Large intestine (tissue), 3 donors: ENCODE data around the gene LAMP1. TPM values are rescaled to one million over a fixed set of nuclear protein-coding genes. Genes with fewer than 3 reads are reported as not detected.

Source experiments
- DNase-seq, 2 donors: peaks; one replicate each; pipeline versions ENCODE4 v3.0.0 to v3.0.0-alpha.2; 2013
- H3K27ac ChIP-seq: one replicate; pipeline ENCODE4 v1.5.1; 2013; ENCODE audit warnings: low read length
- H3K27me3 ChIP-seq: 2 replicates; pipeline ENCODE4 v1.6.1; 2013; ENCODE audit warnings: low read length; ENCODE audit not compliant: control insufficient read depth, insufficient read depth
- H3K36me3 ChIP-seq: 2 replicates; pipeline ENCODE4 v1.6.1; 2013; ENCODE audit warnings: low read length; ENCODE audit not compliant: control insufficient read depth, insufficient read depth
- H3K4me1 ChIP-seq: one replicate; pipeline ENCODE4 v1.6.1; 2013; ENCODE audit warnings: low read length; ENCODE audit not compliant: control insufficient read depth, insufficient read depth
- H3K4me3 ChIP-seq: one replicate; pipeline ENCODE4 v1.5.1; 2013; ENCODE audit warnings: low read length
- H3K9me3 ChIP-seq: one replicate; pipeline ENCODE4 v1.6.1; 2013; ENCODE audit warnings: mild to moderate bottlenecking, low read depth, low read length, moderate library complexity; ENCODE audit not compliant: control insufficient read depth
- WGBS: methylation state at CpG from one replicate; pipeline ENCODE4 v1.1.5; 2013; ENCODE audit warnings: low lambda C conversion rate; ENCODE audit not compliant: insufficient coverage; 5-methylcytosine and 5-hydroxymethylcytosine counted together
- polyA plus RNA-seq: library from polyadenylated mRNA; unstranded; fragments of 120-200 nt; gene quantifications from one replicate; pipeline ENCODE4 v1.2.1, GENCODE V29; 2013

The LAMP1 gene
- polyA plus RNA-seq, 1 donor, result 215 TPM

GRCh38 chr13:113351514-113352026 lies 54.5 kb downstream of the LAMP1 start:
- H3K4me1 ChIP-seq, result peaks cover 5% of the 10 kb centered on the region
- no peak overlapping the region for H3K27ac ChIP-seq
- 100% methylated on average over 1 of the region's 17 CpGs for WGBS
- peaks cover 64% of the 10 kb centered on the region for H3K36me3 ChIP-seq
- DNase-seq, result no peak
- H3K4me3 ChIP-seq, result no peak overlapping the region
- H3K9me3 ChIP-seq, result peaks cover 21% of the 10 kb centered on the region
- no peaks in the 10 kb centered on the region for H3K27me3 ChIP-seq

DNA sequence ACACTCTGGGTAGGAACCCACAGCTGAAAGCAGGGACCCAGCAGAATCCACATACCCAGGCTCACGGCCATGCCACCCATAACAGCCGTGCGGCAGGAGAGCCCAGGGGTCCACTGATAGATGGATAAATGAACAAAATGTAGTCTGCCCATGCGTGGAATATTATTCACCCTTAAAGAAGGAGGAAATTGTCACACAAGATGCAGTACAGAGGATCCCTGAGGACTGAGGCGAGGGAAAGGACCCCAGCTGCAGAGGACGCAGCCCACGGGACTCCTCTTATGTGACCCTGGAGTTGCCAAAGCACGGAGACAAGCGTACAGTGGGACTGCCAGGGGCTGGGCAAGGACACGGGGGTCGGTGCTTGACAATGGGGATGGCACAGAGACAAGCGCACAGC lies 56.2 kb downstream of the LAMP1 start:
- peaks cover 14% of the 10 kb centered on the region for H3K4me1 ChIP-seq
- WGBS, result no CpG with 5 or more reads among the region's 12 CpGs
- DNase-seq, result no peak
- no peaks in the 10 kb centered on the region for H3K27me3 ChIP-seq
- peaks cover 17% of the 10 kb centered on the region for H3K9me3 ChIP-seq
- H3K4me3 ChIP-seq, result no peak overlapping the region
- H3K36me3 ChIP-seq, result peaks cover 56% of the 10 kb centered on the region
- no peak overlapping the region for H3K27ac ChIP-seq

DNA sequence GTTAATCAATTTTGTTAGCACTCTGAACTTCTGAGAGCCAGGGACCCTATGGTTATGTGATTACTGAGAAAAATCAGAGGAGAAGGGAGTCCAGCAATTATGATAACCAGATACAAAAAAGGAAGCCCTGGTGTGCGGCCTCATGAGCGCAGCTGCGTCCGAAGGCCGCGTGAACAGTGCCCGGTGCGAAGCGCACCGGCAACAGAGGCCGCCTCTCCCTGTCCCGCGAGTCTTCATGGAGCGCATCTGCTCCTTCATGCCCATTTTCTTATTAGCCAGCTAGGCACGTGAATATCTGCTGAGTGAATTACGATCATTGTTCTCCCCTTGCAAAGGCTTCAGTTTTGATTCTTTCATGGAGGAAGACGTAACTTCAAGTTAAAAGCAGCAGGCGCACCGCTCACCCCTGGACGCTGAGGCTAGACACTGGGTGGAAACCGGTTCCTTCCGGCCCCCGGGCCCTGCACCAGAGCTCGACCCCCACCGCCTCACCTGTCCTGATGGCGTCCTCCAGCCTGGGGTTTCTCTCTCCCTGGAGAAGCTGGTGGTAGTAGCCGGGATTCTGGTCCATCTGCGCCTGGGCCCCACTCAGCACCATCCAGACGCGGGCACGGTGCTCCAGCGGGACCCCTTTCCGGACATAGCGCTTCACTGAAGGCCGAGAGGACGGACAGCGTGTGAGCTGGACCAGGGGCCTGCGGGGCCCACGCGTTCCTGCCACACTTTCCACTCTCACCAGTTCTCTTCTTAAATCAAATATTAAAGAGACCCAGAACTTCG lies 58.0 kb downstream of the LAMP1 start:
- H3K36me3 ChIP-seq, result peaks cover 46% of the 10 kb centered on the region
- WGBS, result no CpG with 5 or more reads among the region's 41 CpGs
- no peaks in the 10 kb centered on the region for H3K27me3 ChIP-seq
- H3K27ac ChIP-seq, result no peak overlapping the region
- H3K4me3 ChIP-seq, result no peak overlapping the region
- DNase-seq, result no peak
- peaks cover 29% of the 10 kb centered on the region for H3K4me1 ChIP-seq
- H3K9me3 ChIP-seq, result peaks cover 13% of the 10 kb centered on the region

DNA sequence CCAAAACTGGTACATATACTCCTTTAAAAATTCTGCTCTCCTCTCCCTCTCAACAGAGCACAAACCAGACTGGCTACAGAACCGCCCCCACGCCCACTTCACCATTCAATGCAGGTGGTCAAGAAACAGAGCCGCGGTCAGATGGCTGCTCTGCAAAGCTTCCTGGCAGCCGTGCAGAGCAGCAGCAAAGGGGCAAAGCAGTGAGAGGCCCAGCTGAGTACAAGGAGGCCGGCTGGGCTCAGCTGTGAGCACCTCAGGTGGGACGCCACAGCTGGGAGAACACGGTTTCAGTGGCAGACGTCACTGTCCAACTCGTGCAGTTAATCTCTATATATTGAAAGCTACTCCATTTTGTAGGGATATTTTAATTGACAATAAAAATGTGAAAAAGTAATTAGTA lies 58.6 kb downstream of the LAMP1 start:
- DNase-seq, result no peak
- Histone ChIP-seq H3K27me3 (no peaks in the 10 kb centered on the region), H3K4me1 (peaks cover 34% of the 10 kb centered on the region), H3K36me3 (peaks cover 46% of the 10 kb centered on the region), H3K9me3 (peaks cover 13% of the 10 kb centered on the region), H3K4me3 (no peak overlapping the region), H3K27ac (peak overlapping the region; percentile 82)
- WGBS, result no CpG with 5 or more reads among the region's 10 CpGs

DNA sequence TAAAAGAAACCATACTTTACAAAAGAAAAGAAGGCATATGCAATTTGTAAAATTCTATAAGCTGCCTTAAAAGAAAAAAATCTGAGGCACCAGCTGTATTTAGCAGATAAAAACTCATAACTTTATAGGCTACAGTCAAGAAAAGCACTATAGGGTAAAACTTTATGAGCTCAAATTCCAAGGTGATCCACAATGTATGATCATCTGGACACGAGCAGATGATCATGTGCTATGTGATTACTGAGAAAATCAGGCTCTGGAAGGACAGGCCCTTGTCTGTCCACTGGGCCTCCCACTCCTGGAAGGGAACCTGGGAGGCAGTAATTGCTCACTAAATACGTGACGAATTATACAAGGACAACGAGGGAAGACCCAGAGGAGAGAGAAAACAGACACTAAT lies 59.6 kb downstream of the LAMP1 start:
- Histone ChIP-seq H3K4me3 (no peak overlapping the region), H3K36me3 (peaks cover 36% of the 10 kb centered on the region), H3K4me1 (peaks cover 35% of the 10 kb centered on the region), H3K27ac (peak overlapping the region; percentile 82), H3K27me3 (no peaks in the 10 kb centered on the region), H3K9me3 (peaks cover 13% of the 10 kb centered on the region)
- no CpG with 5 or more reads among the region's 4 CpGs for WGBS
- DNase-seq, result peak; percentile 63 to 88

- peak overlapping the region; percentile 4 for H3K27ac ChIP-seq
Measured at GRCh38 chr13:113357529-113357928, 60.5 kb downstream of the LAMP1 start.

DNA sequence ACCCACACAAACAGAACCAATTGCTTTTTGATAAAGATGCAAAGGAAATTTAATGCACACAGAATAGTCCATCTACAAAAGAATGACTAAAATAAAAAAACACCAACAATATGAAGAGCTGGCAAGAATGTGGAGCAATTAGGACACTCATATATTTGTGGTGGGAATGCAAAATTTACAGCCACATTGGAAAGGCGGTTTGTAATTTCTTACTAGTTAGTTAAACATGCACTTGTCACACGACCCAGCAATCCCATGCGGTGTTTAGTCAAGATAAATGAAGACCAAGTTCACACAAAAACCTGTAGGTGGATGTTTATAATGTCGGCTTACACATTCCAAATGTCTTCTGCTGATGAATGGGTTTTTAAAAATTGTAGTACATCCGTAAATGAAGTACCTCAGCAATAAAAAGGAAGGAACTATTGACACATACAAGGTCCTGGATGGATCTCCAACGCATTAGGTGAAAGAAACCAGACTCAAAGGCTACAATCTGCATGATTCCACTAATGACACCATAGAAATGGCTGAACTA lies 61.7 kb downstream of the LAMP1 start:
- peak overlapping the region; percentile 66 for H3K27ac ChIP-seq
- H3K36me3 ChIP-seq, result peaks cover 23% of the 10 kb centered on the region
- DNase-seq, result peak; percentile 48 to 66
- H3K4me3 ChIP-seq, result no peak overlapping the region
- H3K4me1 ChIP-seq, result peaks cover 35% of the 10 kb centered on the region
- 40% methylated on average over 1 of the region's 6 CpGs for WGBS
- H3K9me3 ChIP-seq, result peaks cover 13% of the 10 kb centered on the region
- H3K27me3 ChIP-seq, result no peaks in the 10 kb centered on the region

More at GRCh38 chr13:113357529-113357928, 60.5 kb downstream of the LAMP1 start:
- Histone ChIP-seq H3K4me3 (no peak overlapping the region), H3K27me3 (no peaks in the 10 kb centered on the region), H3K36me3 (peaks cover 32% of the 10 kb centered on the region), H3K9me3 (peaks cover 13% of the 10 kb centered on the region), H3K4me1 (peaks cover 35% of the 10 kb centered on the region)
- no CpG with 5 or more reads among the region's 5 CpGs for WGBS
- DNase-seq, result no peak

GRCh38 chr13:113359571-113359970 lies 62.5 kb downstream of the LAMP1 start:
- Histone ChIP-seq H3K4me1 (peaks cover 35% of the 10 kb centered on the region), H3K4me3 (no peak overlapping the region)

DNA sequence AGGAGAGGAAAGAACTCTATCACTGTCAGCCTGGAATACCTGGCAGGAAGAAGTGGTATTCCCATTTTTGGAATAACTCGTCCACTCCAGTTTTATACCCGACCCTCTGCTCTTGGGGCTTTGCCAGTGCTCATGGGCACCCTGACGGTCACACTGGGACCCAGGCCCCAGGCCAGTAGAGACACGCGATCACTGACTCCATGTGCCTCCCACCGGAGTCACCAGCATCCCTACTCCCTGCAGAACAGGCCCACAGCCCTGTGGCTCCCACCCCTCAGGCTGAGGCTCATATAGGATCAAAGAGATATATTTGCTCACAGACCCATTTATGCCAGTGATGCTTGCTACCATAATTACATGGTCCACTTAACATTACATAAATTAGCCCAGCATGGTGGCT lies 63.4 kb downstream of the LAMP1 start:
- Histone ChIP-seq H3K36me3 (peaks cover 13% of the 10 kb centered on the region), H3K4me1 (peaks cover 33% of the 10 kb centered on the region), H3K27me3 (no peaks in the 10 kb centered on the region), H3K4me3 (no peak overlapping the region), H3K9me3 (peaks cover 16% of the 10 kb centered on the region), H3K27ac (no peak overlapping the region)
- WGBS, result no CpG with 5 or more reads among the region's 6 CpGs
- no peak for DNase-seq

More at GRCh38 chr13:113359571-113359970, 62.5 kb downstream of the LAMP1 start:
- no peak for DNase-seq
- Histone ChIP-seq H3K27ac (peak overlapping the region; percentile 66), H3K9me3 (peaks cover 15% of the 10 kb centered on the region), H3K27me3 (no peaks in the 10 kb centered on the region), H3K36me3 (peaks cover 19% of the 10 kb centered on the region)
- WGBS, result no CpG with 5 or more reads among the region's 11 CpGs

DNA sequence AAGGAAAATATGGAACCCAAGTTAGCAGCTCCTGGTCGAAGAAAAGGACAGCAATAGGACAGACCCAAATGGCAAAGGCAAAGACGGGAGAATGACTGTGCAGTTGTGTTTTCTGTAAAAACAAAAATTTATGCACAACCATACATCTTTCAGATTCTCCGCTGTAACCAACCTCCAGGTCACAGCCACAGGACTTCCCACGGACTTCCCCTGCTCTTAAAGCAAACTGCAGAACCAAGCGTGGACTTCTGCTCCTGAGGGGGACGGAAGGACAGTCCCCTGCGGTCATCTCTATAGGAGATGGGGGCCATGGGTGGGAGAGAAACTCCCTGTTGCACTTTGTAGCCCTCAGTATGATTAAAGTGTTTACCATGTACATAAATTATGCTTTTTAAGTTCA lies 64.4 kb downstream of the LAMP1 start:
- no peaks in the 10 kb centered on the region for H3K27me3 ChIP-seq
- no CpG with 5 or more reads among the region's 7 CpGs for WGBS
- DNase-seq, result no peak
- peaks cover 30% of the 10 kb centered on the region for H3K4me1 ChIP-seq
- no peak overlapping the region for H3K27ac ChIP-seq
- H3K9me3 ChIP-seq, result peaks cover 25% of the 10 kb centered on the region
- no peak overlapping the region for H3K4me3 ChIP-seq
- H3K36me3 ChIP-seq, result peaks cover 13% of the 10 kb centered on the region
